SK-N-SH (cell line): ENCODE data around the gene LIPE. TPM values are rescaled to one million over a fixed set of nuclear protein-coding genes. Genes with fewer than 3 reads are reported as not detected.

ENCODE experiments used
- CTCF ChIA-PET: fragments of 300-600, 350-600 bp; formaldehyde crosslinking; extraction: SDS; loops from one replicate; lab custom pipeline; 2021; lab: Yijun Ruan, JAX
- POLR2A ChIA-PET: fragments of 350-600 bp; sonication (Branson Sonifier 250); formaldehyde crosslinking; extraction: SDS; loops from one replicate; lab custom pipeline; 2020; ENCODE audit warnings: antibody characterized with exemption, inconsistent platforms; lab: Yijun Ruan, JAX
- DNase-seq: peaks from one replicate; pipeline ENCODE4 v3.0.0; 2012
- H2AFZ ChIP-seq: fragments of 200-600 bp; sonication (generic); 2 replicates; pipeline ENCODE4 v1.8.1; 2016; ENCODE audit warnings: antibody characterized with exemption, mild to moderate bottlenecking, low read depth
- H3F3A ChIP-seq: fragments of 200-600 bp; sonication (generic); replicated peaks from 2 replicates; pipeline ENCODE3; 2016; ENCODE audit warnings: antibody characterized with exemption, mild to moderate bottlenecking; ENCODE audit not compliant: insufficient read depth
- H3K27ac ChIP-seq, 2 experiments: fragments of 200-500 bp in 1 of 2; fragments of 200-600 bp in 1 of 2; sonication (Bioruptor generic) in 1 of 2; sonication (generic), shearing (Covaris generic) in 1 of 2; 2 replicates each; pipeline versions ENCODE4 v1.5.1 to v1.6.1; 2014 to 2016; ENCODE audit warnings: low read depth in 2 of 2, inconsistent platforms in 1 of 2, low read length in 1 of 2, mild to moderate bottlenecking in 1 of 2, mixed read lengths in 1 of 2
- H3K27me3 ChIP-seq: fragments of 200-600 bp; sonication (generic), shearing (Covaris generic); 2 replicates; pipeline ENCODE4 v1.6.1; 2016; ENCODE audit warnings: mixed run types; ENCODE audit not compliant: insufficient read depth
- H3K36me3 ChIP-seq, 2 experiments: fragments of 200-500 bp in 1 of 2; fragments of 200-600 bp in 1 of 2; sonication (Bioruptor generic) in 1 of 2; sonication (generic) in 1 of 2; replicated peaks in 1 of 2; 2 replicates each; pipeline versions ENCODE3 to v1.5.1; 2014 to 2016; ENCODE audit warnings: low read length in 1 of 2, mild to moderate bottlenecking in 1 of 2; ENCODE audit not compliant: insufficient read depth in 2 of 2, control insufficient read depth in 1 of 2
- H3K4me1 ChIP-seq, 2 experiments: fragments of 200-500 bp in 1 of 2; fragments of 200-600 bp in 1 of 2; sonication (Bioruptor generic) in 1 of 2; sonication (generic), shearing (Covaris generic) in 1 of 2; 2 replicates each; pipeline versions ENCODE4 v1.5.1 to v1.6.1; 2014 to 2016; ENCODE audit warnings: low read depth in 1 of 2, low read length in 1 of 2, mixed run types in 1 of 2; ENCODE audit not compliant: insufficient read depth in 2 of 2, control insufficient read depth in 1 of 2
- H3K4me2 ChIP-seq: fragments of 200-600 bp; sonication (generic), shearing (Covaris generic); 2 replicates; pipeline ENCODE4 v1.6.1; 2017; ENCODE audit warnings: mixed run types
- H3K4me3 ChIP-seq, 2 experiments: fragments of 200-500 bp in 1 of 2; fragments of 200-600 bp in 1 of 2; sonication (Bioruptor generic) in 1 of 2; sonication (generic), shearing (Covaris generic) in 1 of 2; 2 replicates each; pipeline versions ENCODE4 v1.5.1 to v1.8.1; 2014 to 2016; ENCODE audit warnings: low read depth in 2 of 2, inconsistent platforms in 1 of 2, low read length in 1 of 2, mild to moderate bottlenecking in 1 of 2, mixed read lengths in 1 of 2, moderate library complexity in 1 of 2
- H3K79me2 ChIP-seq: fragments of 200-600 bp; sonication (generic); 2 replicates; pipeline ENCODE4 v1.8.1; 2017; ENCODE audit warnings: mild to moderate bottlenecking; ENCODE audit not compliant: insufficient read depth
- H3K9ac ChIP-seq: fragments of 200-600 bp; sonication (generic); 2 replicates; pipeline ENCODE4 v1.6.1; 2017; ENCODE audit warnings: mixed run types
- H3K9me2 ChIP-seq: fragments of 200-600 bp; sonication (generic); 2 replicates; pipeline ENCODE4 v1.6.1; 2017; ENCODE audit warnings: mixed run types
- H3K9me3 ChIP-seq: fragments of 200-600 bp; sonication (generic); 2 replicates; pipeline ENCODE4 v1.6.1; 2017; ENCODE audit warnings: mixed run types, mild to moderate bottlenecking, moderate library complexity
- H4K20me1 ChIP-seq: fragments of 200-600 bp; sonication (generic); 2 replicates; pipeline ENCODE4 v1.6.1; 2017; ENCODE audit warnings: mild to moderate bottlenecking, mixed run types; ENCODE audit not compliant: insufficient read depth
- CHD2 ChIP-seq: fragments of 150-350 bp; IDR thresholded peaks from 2 replicates; pipeline ENCODE4 v1.6.1; 2018; ENCODE audit warnings: low read length; ENCODE audit not compliant: partially characterized antibody
- CTCF ChIP-seq: fragments of 200-600 bp; sonication (generic); IDR thresholded peaks from 2 replicates; pipeline ENCODE4 v1.6.1; 2017; ENCODE audit warnings: antibody characterized with exemption, mild to moderate bottlenecking, moderate library complexity
- ELF1 ChIP-seq: IDR thresholded peaks from 2 replicates; pipeline ENCODE4 v1.4.0; 2012
- GABPA ChIP-seq: IDR thresholded peaks from 2 replicates; pipeline ENCODE4 v1.4.0; 2012; ENCODE audit warnings: low read depth, mild to moderate bottlenecking
- GATA2 ChIP-seq: sonication (generic); formaldehyde crosslinking; IDR thresholded peaks from 2 replicates; pipeline ENCODE4 v1.5.0; 2020; ENCODE audit warnings: mild to moderate bottlenecking, missing genetic modification reagents
- MEF2A ChIP-seq: IDR thresholded peaks from 2 replicates; pipeline ENCODE4 v1.4.0; 2012; ENCODE audit warnings: low read depth, borderline replicate concordance
- RCOR1 ChIP-seq: fragments of 150-350 bp; IDR thresholded peaks from 2 replicates; pipeline ENCODE4 v1.6.1; 2017; ENCODE audit warnings: antibody characterized with exemption, low read length
- RFX5 ChIP-seq: IDR thresholded peaks from 2 replicates; pipeline ENCODE4 v1.6.1; 2012; ENCODE audit warnings: mild to moderate bottlenecking, improper control_type of control experiment, low read length
- SMC3 ChIP-seq: IDR thresholded peaks from 2 replicates; pipeline ENCODE4 v1.6.1; 2012; ENCODE audit warnings: low read depth, low read length, improper control_type of control experiment
- TAF1 ChIP-seq: IDR thresholded peaks from 2 replicates; pipeline ENCODE4 v1.6.1; 2012; ENCODE audit warnings: low read depth, mild to moderate bottlenecking, low read length, moderate library complexity, borderline replicate concordance
- TCF12 ChIP-seq: IDR thresholded peaks from 2 replicates; pipeline ENCODE4 v1.4.0; 2012
- YY1 ChIP-seq: IDR thresholded peaks from 2 replicates; pipeline ENCODE4 v1.4.0; 2012; ENCODE audit warnings: low read depth, mild to moderate bottlenecking
- WGBS: methylation state at CpG from one replicate; pipeline ENCODE4 v1.1.6; 2017; ENCODE audit warnings: low lambda C conversion rate; 5-methylcytosine and 5-hydroxymethylcytosine counted together
- polyA plus RNA-seq, 3 experiments: library from polyadenylated mRNA; depleted of rRNA; stranded (reverse); fragments of >200 nt; gene quantifications; 2 replicates each; pipeline ENCODE4 v1.2.3, GENCODE V29; 2012
- TF ChIP-seq, protein P1 (sequence below): fragments of 150-350 bp; IDR thresholded peaks from 2 replicates; pipeline ENCODE4 v1.6.1; 2017; ENCODE audit warnings: antibody characterized with exemption, low read length, low read depth, borderline replicate concordance
- TF ChIP-seq, protein P2 (sequence below): IDR thresholded peaks from 2 replicates; pipeline ENCODE4 v1.6.1; 2012; ENCODE audit warnings: mild to moderate bottlenecking, low read depth, low read length, moderate library complexity
- TF ChIP-seq, protein P3 (sequence below): fragments of 150-350 bp; IDR thresholded peaks from 2 replicates; pipeline ENCODE4 v1.6.1; 2016; ENCODE audit warnings: mild to moderate bottlenecking, low read depth, low read length

Gene LIPE
- polyA plus RNA-seq, 1 of the 3 experiments (the other 2 are of a cell fraction): 4.4 TPM

GRCh38 chr19:42368765-42369164, 58.4 kb downstream of the LIPE start:
- CTCF ChIA-PET: no interaction called here
- Histone ChIP-seq H4K20me1 (no peaks in the 10 kb centered on the region), H3K79me2 (no peaks in the 10 kb centered on the region), H3K27me3 (no peaks in the 10 kb centered on the region), H2AFZ (no peak overlapping the region), H3F3A (no peaks in the 10 kb centered on the region), H3K4me2 (no peak overlapping the region)
- POLR2A ChIA-PET: no interaction called here
- DNase-seq: no peak
- TF ChIP-seq SMC3 (no peak), MEF2A (no peak), GABPA (no peak)
- TF ChIP-seq, protein P1, sequence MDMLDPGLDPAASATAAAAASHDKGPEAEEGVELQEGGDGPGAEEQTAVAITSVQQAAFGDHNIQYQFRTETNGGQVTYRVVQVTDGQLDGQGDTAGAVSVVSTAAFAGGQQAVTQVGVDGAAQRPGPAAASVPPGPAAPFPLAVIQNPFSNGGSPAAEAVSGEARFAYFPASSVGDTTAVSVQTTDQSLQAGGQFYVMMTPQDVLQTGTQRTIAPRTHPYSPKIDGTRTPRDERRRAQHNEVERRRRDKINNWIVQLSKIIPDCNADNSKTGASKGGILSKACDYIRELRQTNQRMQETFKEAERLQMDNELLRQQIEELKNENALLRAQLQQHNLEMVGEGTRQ: no peak
- TF ChIP-seq, all 33 proteins: peak for 0
- H3K4me1 ChIP-seq: no peaks in the 10 kb centered on the region; a peak in 1 of 4 replicates
- H3K9ac ChIP-seq: no peak overlapping the region
- no peaks in the 10 kb centered on the region for H3K9me2 ChIP-seq
- no peaks in the 10 kb centered on the region for H3K9me3 ChIP-seq
- H3K4me3 ChIP-seq: no peak overlapping the region
- peaks cover 4 to 7% of the 10 kb centered on the region in 2 experiments for H3K36me3 ChIP-seq
- H3K27ac ChIP-seq: no peak overlapping the region
- 93% methylated on average over 10 of the region's 15 CpGs for WGBS

DNA sequence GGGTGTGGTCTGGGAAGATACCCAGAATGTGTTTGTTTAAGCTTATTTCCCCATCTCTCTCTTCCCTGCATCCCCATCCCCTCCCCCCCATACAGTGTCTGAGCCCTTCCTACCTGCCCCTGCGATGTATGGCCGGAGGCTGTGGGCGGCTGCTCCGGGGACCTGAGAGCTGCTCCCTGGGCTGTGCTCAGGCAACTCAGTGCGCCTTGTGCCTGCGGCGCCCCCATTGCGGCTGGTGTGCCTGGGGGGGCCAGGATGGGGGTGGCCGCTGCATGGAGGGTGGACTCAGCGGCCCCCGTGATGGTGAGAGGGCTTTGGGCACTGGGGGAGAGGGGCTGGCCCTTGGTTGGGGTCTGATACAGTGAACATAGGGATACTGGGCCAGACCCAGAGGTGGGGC, 58.8 kb downstream of the LIPE start:
- 94% methylated on average over 11 of the region's 11 CpGs for WGBS
- Histone ChIP-seq H3K4me1 (no peaks in the 10 kb centered on the region; a peak in 1 of 4 replicates), H3K4me3 (no peak overlapping the region), H3K4me2 (no peak overlapping the region), H3K27me3 (no peaks in the 10 kb centered on the region), H3K9me2 (no peaks in the 10 kb centered on the region), H4K20me1 (no peaks in the 10 kb centered on the region), H3F3A (no peaks in the 10 kb centered on the region), H3K9me3 (no peaks in the 10 kb centered on the region), H3K36me3 (peaks cover 8 to 10% of the 10 kb centered on the region in 2 experiments), H3K79me2 (no peaks in the 10 kb centered on the region), H3K27ac (no peak overlapping the region), H3K9ac (no peak overlapping the region), H2AFZ (no peak overlapping the region)
- TF ChIP-seq SMC3: no peak
- TF ChIP-seq TCF12: no peak
- TF ChIP-seq CHD2: no peak
- TF ChIP-seq, protein P2, sequence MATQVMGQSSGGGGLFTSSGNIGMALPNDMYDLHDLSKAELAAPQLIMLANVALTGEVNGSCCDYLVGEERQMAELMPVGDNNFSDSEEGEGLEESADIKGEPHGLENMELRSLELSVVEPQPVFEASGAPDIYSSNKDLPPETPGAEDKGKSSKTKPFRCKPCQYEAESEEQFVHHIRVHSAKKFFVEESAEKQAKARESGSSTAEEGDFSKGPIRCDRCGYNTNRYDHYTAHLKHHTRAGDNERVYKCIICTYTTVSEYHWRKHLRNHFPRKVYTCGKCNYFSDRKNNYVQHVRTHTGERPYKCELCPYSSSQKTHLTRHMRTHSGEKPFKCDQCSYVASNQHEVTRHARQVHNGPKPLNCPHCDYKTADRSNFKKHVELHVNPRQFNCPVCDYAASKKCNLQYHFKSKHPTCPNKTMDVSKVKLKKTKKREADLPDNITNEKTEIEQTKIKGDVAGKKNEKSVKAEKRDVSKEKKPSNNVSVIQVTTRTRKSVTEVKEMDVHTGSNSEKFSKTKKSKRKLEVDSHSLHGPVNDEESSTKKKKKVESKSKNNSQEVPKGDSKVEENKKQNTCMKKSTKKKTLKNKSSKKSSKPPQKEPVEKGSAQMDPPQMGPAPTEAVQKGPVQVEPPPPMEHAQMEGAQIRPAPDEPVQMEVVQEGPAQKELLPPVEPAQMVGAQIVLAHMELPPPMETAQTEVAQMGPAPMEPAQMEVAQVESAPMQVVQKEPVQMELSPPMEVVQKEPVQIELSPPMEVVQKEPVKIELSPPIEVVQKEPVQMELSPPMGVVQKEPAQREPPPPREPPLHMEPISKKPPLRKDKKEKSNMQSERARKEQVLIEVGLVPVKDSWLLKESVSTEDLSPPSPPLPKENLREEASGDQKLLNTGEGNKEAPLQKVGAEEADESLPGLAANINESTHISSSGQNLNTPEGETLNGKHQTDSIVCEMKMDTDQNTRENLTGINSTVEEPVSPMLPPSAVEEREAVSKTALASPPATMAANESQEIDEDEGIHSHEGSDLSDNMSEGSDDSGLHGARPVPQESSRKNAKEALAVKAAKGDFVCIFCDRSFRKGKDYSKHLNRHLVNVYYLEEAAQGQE: no peak
- no peak for TF ChIP-seq ELF1
- no peak for TF ChIP-seq GATA2 (CRISPR knock-in tag)
- TF ChIP-seq TAF1: no peak
- no peak for TF ChIP-seq CTCF
- TF ChIP-seq YY1: no peak
- TF ChIP-seq, protein P3, sequence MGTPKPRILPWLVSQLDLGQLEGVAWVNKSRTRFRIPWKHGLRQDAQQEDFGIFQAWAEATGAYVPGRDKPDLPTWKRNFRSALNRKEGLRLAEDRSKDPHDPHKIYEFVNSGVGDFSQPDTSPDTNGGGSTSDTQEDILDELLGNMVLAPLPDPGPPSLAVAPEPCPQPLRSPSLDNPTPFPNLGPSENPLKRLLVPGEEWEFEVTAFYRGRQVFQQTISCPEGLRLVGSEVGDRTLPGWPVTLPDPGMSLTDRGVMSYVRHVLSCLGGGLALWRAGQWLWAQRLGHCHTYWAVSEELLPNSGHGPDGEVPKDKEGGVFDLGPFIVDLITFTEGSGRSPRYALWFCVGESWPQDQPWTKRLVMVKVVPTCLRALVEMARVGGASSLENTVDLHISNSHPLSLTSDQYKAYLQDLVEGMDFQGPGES: no peak
- no peak for TF ChIP-seq RCOR1
- TF ChIP-seq RFX5: no peak
- no peak for DNase-seq
- POLR2A ChIA-PET: no interaction called here
- CTCF ChIA-PET: no interaction called here
